A549 (cell line): Measurements from ENCODE around the gene TMEM100. TPM values are rescaled to one million over a fixed set of nuclear protein-coding genes. Genes with fewer than 3 reads are reported as not detected.

Source experiments
- ATAC-seq, 2 experiments: fragments of 200-7000 bp in 1 of 2; fragments of >200 bp in 1 of 2; cut with Nextera tagmentation in 1 of 2; cut with Tn5 transposase in 1 of 2; 3 replicates each; pipeline versions ENCODE4 v1.8.0 to v1.9.1; 2018 to 2020; ENCODE audit warnings: mild to moderate bottlenecking in 1 of 2, moderate library complexity in 1 of 2
- CTCF ChIA-PET: fragments of 300-600 bp; sonication (Branson Sonifier 250); formaldehyde crosslinking; extraction: SDS; loops from one replicate; lab custom pipeline; 2021; ENCODE audit warnings: antibody characterized with exemption, inconsistent platforms; lab: Yijun Ruan, JAX
- POLR2A ChIA-PET: fragments of 350-600 bp; formaldehyde crosslinking; extraction: SDS; loops from one replicate; lab custom pipeline; 2021; ENCODE audit warnings: antibody characterized with exemption, inconsistent platforms; lab: Yijun Ruan, JAX
- DNase-seq, 2 experiments: peaks; one replicate each; pipeline versions ENCODE4 v3.0.0 to v3.0.0-alpha.2; 2011 to 2016; ENCODE audit warnings: low read depth in 1 of 2, low spot score in 1 of 2
- FAIRE-seq: peaks from 2 replicates; lab custom pipeline; 2011; peaks lifted over from hg19 to GRCh38; lab: Jason Lieb, UNC
- H3K27ac ChIP-seq, 2 experiments: fragments of >200 bp; sonication (Bioruptor Twin); formaldehyde crosslinking; 3 replicates each; pipeline ENCODE4 v1.5.1; 2016 to 2017
- H3K4me1 ChIP-seq: fragments of >200 bp; sonication (Bioruptor Twin); formaldehyde crosslinking; 3 replicates; pipeline ENCODE4 v1.6.1; 2016
- H3K4me2 ChIP-seq: fragments of >200 bp; sonication (Bioruptor Twin); formaldehyde crosslinking; 3 replicates; pipeline ENCODE4 v1.6.1; 2016
- H3K4me3 ChIP-seq: fragments of >200 bp; sonication (Bioruptor Twin); formaldehyde crosslinking; 3 replicates; pipeline ENCODE4 v1.5.1; 2016
- H3K9me3 ChIP-seq: fragments of >200 bp; sonication (Bioruptor Twin); formaldehyde crosslinking; 3 replicates; pipeline ENCODE4 v1.6.1; 2016
- CBX2 ChIP-seq: fragments of 200-600 bp; sonication (generic); IDR thresholded peaks from 2 replicates; pipeline ENCODE4 v1.6.1; 2016; ENCODE audit warnings: low read depth, mild to moderate bottlenecking, borderline replicate concordance
- CEBPB ChIP-seq, 2 experiments: fragments of >200 bp in 1 of 2; sonication (Bioruptor Twin) in 1 of 2; formaldehyde crosslinking in 1 of 2; IDR thresholded peaks; 2 replicates each; pipeline ENCODE4 v1.6.1; 2012 to 2016
- CHD4 ChIP-seq: fragments of 200-600 bp; sonication (generic); IDR thresholded peaks from 2 replicates; pipeline ENCODE4 v1.6.1; 2016; ENCODE audit warnings: antibody characterized with exemption, mild to moderate bottlenecking, borderline replicate concordance
- EP300 ChIP-seq, 2 experiments: fragments of >200 bp; sonication (Bioruptor Twin); formaldehyde crosslinking; IDR thresholded peaks; 2 replicates in 1 of 2; 3 replicates in 1 of 2; pipeline ENCODE4 v1.6.1; 2016 to 2017
- ESRRA ChIP-seq: fragments of 150-350 bp; IDR thresholded peaks from 2 replicates; pipeline ENCODE4 v1.6.1; 2014; ENCODE audit warnings: mild to moderate bottlenecking, low read length, borderline replicate concordance
- FOSB ChIP-seq: fragments of 250-450 bp; sonication (Bioruptor Pico); IDR thresholded peaks from 2 replicates; pipeline ENCODE4 v1.5.0; 2020; ENCODE audit warnings: mild to moderate bottlenecking, moderate library complexity
- FOSL2 ChIP-seq, 2 experiments: fragments of 450-650 bp in 1 of 2; fragments of >200 bp in 1 of 2; sonication (Bioruptor Twin) in 1 of 2; formaldehyde crosslinking; IDR thresholded peaks; 2 replicates each; pipeline versions ENCODE4 v1.5.0 to v1.6.1; 2016 to 2020; ENCODE audit warnings: mild to moderate bottlenecking in 1 of 2, moderate library complexity in 1 of 2
- HOXA7 ChIP-seq: fragments of 250-450 bp; sonication (Bioruptor Pico); IDR thresholded peaks from 2 replicates; pipeline ENCODE4 v1.5.0; 2020; ENCODE audit warnings: mild to moderate bottlenecking, moderate library complexity
- HOXB5 ChIP-seq: fragments of 250-450 bp; sonication (Bioruptor Pico); IDR thresholded peaks from 2 replicates; pipeline ENCODE4 v1.5.0; 2020; ENCODE audit warnings: mild to moderate bottlenecking, moderate library complexity
- JUNB ChIP-seq: fragments of >200 bp; sonication (Bioruptor Twin); formaldehyde crosslinking; IDR thresholded peaks from 2 replicates; pipeline ENCODE4 v1.6.1; 2016
- MAZ ChIP-seq: fragments of 150-350 bp; IDR thresholded peaks from 2 replicates; pipeline ENCODE4 v1.6.1; 2014; ENCODE audit warnings: antibody characterized with exemption, low read depth, low read length, borderline replicate concordance
- MYC ChIP-seq: IDR thresholded peaks from 2 replicates; pipeline ENCODE4 v1.6.1; 2012; ENCODE audit warnings: mild to moderate bottlenecking, inconsistent platforms, low read length, improper control_type of control experiment, borderline replicate concordance
- PHF8 ChIP-seq: fragments of 200-600 bp; sonication (generic); IDR thresholded peaks from 2 replicates; pipeline ENCODE4 v1.6.1; 2016; ENCODE audit warnings: low read depth, mild to moderate bottlenecking, antibody characterized with exemption, moderate library complexity, borderline replicate concordance
- RFX5 ChIP-seq: fragments of 450-650 bp; IDR thresholded peaks from 2 replicates; pipeline ENCODE4 v1.7.1; 2014; ENCODE audit warnings: antibody characterized with exemption, mild to moderate bottlenecking, moderate library complexity
- SMC3 ChIP-seq: fragments of >200 bp; sonication (Bioruptor Twin); formaldehyde crosslinking; IDR thresholded peaks from 3 replicates; pipeline ENCODE4 v1.6.1; 2018; ENCODE audit warnings: inconsistent platforms
- TFCP2L1 ChIP-seq: fragments of 250-450 bp; sonication (Bioruptor Pico); IDR thresholded peaks from 2 replicates; pipeline ENCODE4 v1.5.0; 2021; ENCODE audit warnings: mild to moderate bottlenecking
- ZNF302 ChIP-seq: fragments of 250-450 bp; sonication (Bioruptor Pico); IDR thresholded peaks from 2 replicates; pipeline ENCODE4 v1.9.0; 2021; ENCODE audit warnings: inconsistent platforms, mild to moderate bottlenecking, moderate library complexity
- WGBS: methylation state at CpG from one replicate; pipeline ENCODE4 v1.1.6; 2017; ENCODE audit errors: missing lambda C conversion rate; 5-methylcytosine and 5-hydroxymethylcytosine counted together
- polyA plus RNA-seq, 4 experiments: library from polyadenylated mRNA; depleted of rRNA in 3 of 4; stranded (reverse); fragments of >200 nt; fragmentation: RNase III in 1 of 4; extraction: RNeasy Plus Mini Kit Qiagen cat#74134 plus additional on column Dnase treatment in 1 of 4; gene quantifications; 2 replicates in 3 of 4; 3 replicates in 1 of 4; pipeline ENCODE4 v1.2.3, GENCODE V29; 2011 to 2017
- TF ChIP-seq, protein P1 (sequence below): IDR thresholded peaks from 2 replicates; pipeline ENCODE4 v1.6.1; 2012
- TF ChIP-seq, protein P2 (sequence below): fragments of 450-650 bp; IDR thresholded peaks from 2 replicates; pipeline ENCODE4 v1.6.1; 2014; ENCODE audit warnings: antibody characterized with exemption
- TF ChIP-seq, protein P3 (sequence below): fragments of >200 bp; sonication (Bioruptor Twin); formaldehyde crosslinking; IDR thresholded peaks from 3 replicates; pipeline ENCODE4 v1.6.1; 2016
- TF ChIP-seq, protein P4 (sequence below): fragments of 250-450 bp; sonication (Bioruptor Pico); IDR thresholded peaks from 2 replicates; pipeline ENCODE4 v1.5.0; 2020; ENCODE audit warnings: low read depth, mild to moderate bottlenecking, moderate library complexity

Gene TMEM100
- polyA plus RNA-seq, 2 of the 4 experiments (the other 2 are of a cell fraction) = not detected

DNA sequence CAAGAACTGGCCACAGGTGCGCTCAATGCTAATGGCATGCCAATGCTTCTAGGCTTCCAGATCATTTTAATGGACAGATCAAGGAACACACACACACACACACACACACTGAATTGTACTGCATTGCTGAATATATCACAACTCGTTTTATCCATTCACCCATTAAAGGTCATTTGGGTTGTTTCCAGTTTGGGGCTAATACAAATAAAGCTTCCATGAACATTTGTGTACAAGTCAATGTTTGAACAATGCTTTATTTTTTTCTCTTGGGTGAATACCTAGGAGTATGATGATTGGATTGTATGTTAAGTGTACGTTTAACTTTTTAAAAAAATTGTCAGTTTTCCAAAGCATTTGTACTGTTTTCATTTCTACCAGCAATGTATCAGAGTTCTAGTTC, 24.5 kb upstream of the TMEM100 start (continued):
- TF ChIP-seq MYC (no peak), TFCP2L1 (CRISPR knock-in tag) (no peak)
- TF ChIP-seq, protein P1, sequence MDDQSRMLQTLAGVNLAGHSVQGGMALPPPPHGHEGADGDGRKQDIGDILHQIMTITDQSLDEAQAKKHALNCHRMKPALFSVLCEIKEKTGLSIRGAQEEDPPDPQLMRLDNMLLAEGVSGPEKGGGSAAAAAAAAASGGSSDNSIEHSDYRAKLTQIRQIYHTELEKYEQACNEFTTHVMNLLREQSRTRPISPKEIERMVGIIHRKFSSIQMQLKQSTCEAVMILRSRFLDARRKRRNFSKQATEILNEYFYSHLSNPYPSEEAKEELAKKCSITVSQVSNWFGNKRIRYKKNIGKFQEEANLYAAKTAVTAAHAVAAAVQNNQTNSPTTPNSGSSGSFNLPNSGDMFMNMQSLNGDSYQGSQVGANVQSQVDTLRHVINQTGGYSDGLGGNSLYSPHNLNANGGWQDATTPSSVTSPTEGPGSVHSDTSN = no peak
- TF ChIP-seq, all 56 proteins: peak for 0

DNA sequence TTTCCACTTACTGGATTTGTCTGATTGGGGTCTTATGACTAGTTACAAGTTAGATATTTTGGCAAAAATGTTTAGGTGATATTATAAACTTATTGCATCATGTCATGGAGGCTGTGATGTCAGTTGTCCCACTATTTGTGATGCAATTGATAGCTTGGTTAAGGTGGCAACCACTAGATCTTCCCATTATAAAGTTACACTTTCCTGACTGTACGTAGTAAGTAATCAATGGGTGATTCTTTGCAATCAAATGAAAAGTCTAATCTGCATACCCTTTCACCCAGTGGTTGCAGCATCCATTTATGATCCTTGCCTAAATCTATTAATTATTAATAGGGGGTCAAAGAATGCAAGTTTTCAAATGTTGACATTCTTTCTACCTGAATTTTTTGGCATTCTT, 23.8 kb upstream of the TMEM100 start:
- WGBS = 55% methylated on average over 1 of the region's 1 CpG
- CTCF ChIA-PET = no interaction called here
- Histone ChIP-seq H3K9me3 (no peaks in the 10 kb centered on the region), H3K27ac (no peak overlapping the region), H3K4me2 (no peak overlapping the region), H3K4me1 (peaks cover 13% of the 10 kb centered on the region; the same call in 2 of the 3 replicates), H3K4me3 (no peak overlapping the region)
- ATAC-seq (no peak), FAIRE-seq (no peak), DNase-seq (no peak)
- TF ChIP-seq EP300 (IDR thresholded peaks at IDR 0.05) (no peak), ESRRA (no peak), CEBPB (IDR thresholded peaks at IDR 0.05) (no peak), FOSL2 (IDR thresholded peaks at IDR 0.05) (no peak), FOSL2 (CRISPR knock-in tag; IDR thresholded peaks at IDR 0.05) (no peak), JUNB (no peak), PHF8 (no peak), RFX5 (no peak)
- POLR2A ChIA-PET = no interaction called here

DNA sequence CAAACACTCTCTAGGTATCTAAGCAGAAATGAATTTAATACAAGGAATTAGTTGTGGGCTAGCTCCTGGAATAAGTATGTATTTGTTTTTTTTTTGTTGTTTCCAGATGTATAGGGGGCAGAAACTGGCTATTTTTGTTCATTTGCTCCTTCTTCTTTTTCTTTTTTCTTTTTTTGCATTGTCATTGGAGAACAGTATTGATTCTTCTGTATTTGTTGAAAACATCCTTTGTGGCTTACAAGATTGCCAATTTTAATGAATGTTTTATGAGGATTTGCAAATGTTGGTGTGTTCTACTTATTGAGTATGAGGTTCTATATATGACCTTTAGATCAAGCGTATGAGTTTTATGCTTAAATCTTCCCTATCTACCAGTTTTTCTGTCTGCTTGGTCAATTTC, 22.6 kb upstream of the TMEM100 start:
- DNase-seq (no peak), FAIRE-seq (peak; percentile 46), ATAC-seq (no peak)
- no peak for TF ChIP-seq HOXB5 (CRISPR knock-in tag)
- TF ChIP-seq, protein P1 = no peak
- TF ChIP-seq HOXA7 (CRISPR knock-in tag) = no peak
- TF ChIP-seq ESRRA = no peak
- no peak for TF ChIP-seq MAZ
- no peak for TF ChIP-seq JUNB
- no peak for TF ChIP-seq CHD4
- TF ChIP-seq, protein P2, sequence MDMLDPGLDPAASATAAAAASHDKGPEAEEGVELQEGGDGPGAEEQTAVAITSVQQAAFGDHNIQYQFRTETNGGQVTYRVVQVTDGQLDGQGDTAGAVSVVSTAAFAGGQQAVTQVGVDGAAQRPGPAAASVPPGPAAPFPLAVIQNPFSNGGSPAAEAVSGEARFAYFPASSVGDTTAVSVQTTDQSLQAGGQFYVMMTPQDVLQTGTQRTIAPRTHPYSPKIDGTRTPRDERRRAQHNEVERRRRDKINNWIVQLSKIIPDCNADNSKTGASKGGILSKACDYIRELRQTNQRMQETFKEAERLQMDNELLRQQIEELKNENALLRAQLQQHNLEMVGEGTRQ = no peak
- ChIA-PET POLR2A (no interaction called here), CTCF (interaction anchor here (0.6 to 13.7 kb wide), 3 partner anchors 27 to 1154 kb away, joined by 3 to 114 read pairs (median 4); no protein-coding TSS in a partner anchor)
- Histone ChIP-seq H3K4me3 (no peak overlapping the region), H3K4me2 (no peak overlapping the region), H3K9me3 (no peaks in the 10 kb centered on the region), H3K27ac (no peak overlapping the region), H3K4me1 (peaks cover 9% of the 10 kb centered on the region; the same call in 2 of the 3 replicates)
- WGBS = 73% methylated on average over 1 of the region's 1 CpG

DNA sequence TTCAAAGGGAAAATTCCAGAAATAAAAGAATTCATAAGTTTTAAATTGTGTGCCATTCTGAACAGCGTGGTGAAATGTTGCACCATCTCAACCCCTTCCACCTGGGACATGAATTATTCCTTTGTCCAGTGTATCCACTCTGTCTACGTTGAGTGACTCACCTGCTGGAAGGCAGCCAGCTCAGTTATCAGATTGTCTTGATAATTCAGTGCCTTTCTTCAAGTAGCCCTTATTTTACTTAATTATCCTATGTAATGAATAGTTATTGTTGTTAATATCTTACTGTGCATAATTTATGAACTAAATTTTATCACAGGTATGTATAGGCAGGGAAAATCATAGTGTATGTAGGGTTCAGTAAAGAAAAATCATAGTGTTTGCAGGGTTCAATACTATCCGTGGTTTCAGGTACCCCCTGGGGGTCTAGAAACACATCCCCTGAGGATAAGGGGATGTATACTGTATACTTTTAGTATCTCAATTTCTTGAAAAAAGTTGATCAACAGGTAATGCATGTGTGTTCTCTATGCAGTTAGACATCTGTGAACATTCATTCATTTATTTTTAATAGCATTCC, 20.5 kb upstream of the TMEM100 start:
- FAIRE-seq (peak; percentile 92), ATAC-seq (peak; percentile 64 to 77; a peak in 5 of 6 replicates), DNase-seq (peak; percentile 23 to 60)
- WGBS = 10% methylated on average over 3 of the region's 3 CpGs
- ChIA-PET POLR2A (interaction anchor here (0.9 kb wide), 1 partner anchor 8 kb away, joined by 4 read pairs; no protein-coding TSS in a partner anchor), CTCF (interaction anchor here (1.2 to 13.7 kb wide), 3 partner anchors 26 to 215 kb away, joined by 3 to 114 read pairs (median 4); no protein-coding TSS in a partner anchor)
- peak overlapping the region; percentile 33 for H3K4me2 ChIP-seq
- H3K27ac ChIP-seq = no peak overlapping the region
- H3K4me1 ChIP-seq = peaks cover 8% of the 10 kb centered on the region; the same call in 1 of the 3 replicates
- no peaks in the 10 kb centered on the region for H3K9me3 ChIP-seq
- TF ChIP-seq, protein P3, sequence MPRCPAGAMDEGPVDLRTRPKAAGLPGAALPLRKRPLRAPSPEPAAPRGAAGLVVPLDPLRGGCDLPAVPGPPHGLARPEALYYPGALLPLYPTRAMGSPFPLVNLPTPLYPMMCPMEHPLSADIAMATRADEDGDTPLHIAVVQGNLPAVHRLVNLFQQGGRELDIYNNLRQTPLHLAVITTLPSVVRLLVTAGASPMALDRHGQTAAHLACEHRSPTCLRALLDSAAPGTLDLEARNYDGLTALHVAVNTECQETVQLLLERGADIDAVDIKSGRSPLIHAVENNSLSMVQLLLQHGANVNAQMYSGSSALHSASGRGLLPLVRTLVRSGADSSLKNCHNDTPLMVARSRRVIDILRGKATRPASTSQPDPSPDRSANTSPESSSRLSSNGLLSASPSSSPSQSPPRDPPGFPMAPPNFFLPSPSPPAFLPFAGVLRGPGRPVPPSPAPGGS = no peak
- TF ChIP-seq PHF8 (no peak), SMC3 (no peak), CEBPB (IDR thresholded peaks at IDR 0.05) (peak in 1 of 2 experiments; percentile 24; a peak in 2 of 4 replicates), ZNF302 (CRISPR knock-in tag) (no peak), FOSL2 (IDR thresholded peaks at IDR 0.05) (0 out of 2 replicates have a peak, but pooled peaks have one; percentile 55), FOSL2 (CRISPR knock-in tag; IDR thresholded peaks at IDR 0.05) (peak; percentile 38), CHD4 (no peak), FOSB (CRISPR knock-in tag) (no peak), JUNB (peak; percentile 19; the same call in 1 of the 2 replicates), CBX2 (no peak)
- TF ChIP-seq, protein P4, sequence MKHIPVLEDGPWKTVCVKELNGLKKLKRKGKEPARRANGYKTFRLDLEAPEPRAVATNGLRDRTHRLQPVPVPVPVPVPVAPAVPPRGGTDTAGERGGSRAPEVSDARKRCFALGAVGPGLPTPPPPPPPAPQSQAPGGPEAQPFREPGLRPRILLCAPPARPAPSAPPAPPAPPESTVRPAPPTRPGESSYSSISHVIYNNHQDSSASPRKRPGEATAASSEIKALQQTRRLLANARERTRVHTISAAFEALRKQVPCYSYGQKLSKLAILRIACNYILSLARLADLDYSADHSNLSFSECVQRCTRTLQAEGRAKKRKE (CRISPR knock-in tag) = no peak
- H3K4me3 ChIP-seq = no peak overlapping the region
